DOHH2 (cell line): Measurements from ENCODE around the gene NRXN3.

Source experiments
- EZH2phosphoT487 ChIP-seq: fragments of 200-600 bp; sonication (generic); IDR thresholded peaks from 2 replicates; pipeline ENCODE4 v1.6.1; 2017; ENCODE audit warnings: borderline replicate concordance, mild to moderate bottlenecking, antibody characterized with exemption, low read length, moderate library complexity, mixed read lengths
- TF ChIP-seq, protein P1 (sequence below): fragments of 200-600 bp; sonication (generic); IDR thresholded peaks from one replicate; pipeline ENCODE4 v1.5.1; 2014; ENCODE audit warnings: antibody characterized with exemption, mild to moderate bottlenecking, low read depth, low read length; ENCODE audit not compliant: poor library complexity, severe bottlenecking

- TF ChIP-seq, protein P1, sequence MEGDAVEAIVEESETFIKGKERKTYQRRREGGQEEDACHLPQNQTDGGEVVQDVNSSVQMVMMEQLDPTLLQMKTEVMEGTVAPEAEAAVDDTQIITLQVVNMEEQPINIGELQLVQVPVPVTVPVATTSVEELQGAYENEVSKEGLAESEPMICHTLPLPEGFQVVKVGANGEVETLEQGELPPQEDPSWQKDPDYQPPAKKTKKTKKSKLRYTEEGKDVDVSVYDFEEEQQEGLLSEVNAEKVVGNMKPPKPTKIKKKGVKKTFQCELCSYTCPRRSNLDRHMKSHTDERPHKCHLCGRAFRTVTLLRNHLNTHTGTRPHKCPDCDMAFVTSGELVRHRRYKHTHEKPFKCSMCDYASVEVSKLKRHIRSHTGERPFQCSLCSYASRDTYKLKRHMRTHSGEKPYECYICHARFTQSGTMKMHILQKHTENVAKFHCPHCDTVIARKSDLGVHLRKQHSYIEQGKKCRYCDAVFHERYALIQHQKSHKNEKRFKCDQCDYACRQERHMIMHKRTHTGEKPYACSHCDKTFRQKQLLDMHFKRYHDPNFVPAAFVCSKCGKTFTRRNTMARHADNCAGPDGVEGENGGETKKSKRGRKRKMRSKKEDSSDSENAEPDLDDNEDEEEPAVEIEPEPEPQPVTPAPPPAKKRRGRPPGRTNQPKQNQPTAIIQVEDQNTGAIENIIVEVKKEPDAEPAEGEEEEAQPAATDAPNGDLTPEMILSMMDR, result no peak
- no peak for TF ChIP-seq EZH2phosphoT487
Measured at GRCh38 chr14:79379266-79379665, 1209.1 kb downstream of the NRXN3 start.
